Inferior parietal cortex (tissue), 1 donor: ENCODE data around the gene MEIS2.

Experiments
- DNase-seq: peaks from one replicate; pipeline ENCODE4 v3.0.0-alpha.2; 2016; ENCODE audit errors: extremely low spot score

MEIS2 gene

GRCh38 chr15:36965570-36966342, 134.6 kb downstream of the MEIS2 start:
- no peak for DNase-seq

GRCh38 chr15:36964626-36965025, 135.7 kb downstream of the MEIS2 start:
- no peak for DNase-seq

GRCh38 chr15:36961956-36962355, 138.4 kb downstream of the MEIS2 start:
- no peak for DNase-seq

GRCh38 chr15:36960947-36961227, 139.5 kb downstream of the MEIS2 start:
- DNase-seq, result no peak

- no peak for DNase-seq
Observed at GRCh38 chr15:36960179-36960946, 140.0 kb downstream of the MEIS2 start.

- DNase-seq, result no peak
Observed at GRCh38 chr15:36959746-36960145, 140.6 kb downstream of the MEIS2 start.

GRCh38 chr15:36958606-36959005, 141.7 kb downstream of the MEIS2 start:
- DNase-seq, result no peak

GRCh38 chr15:36954486-36954885, 145.9 kb downstream of the MEIS2 start:
- no peak for DNase-seq

- DNase-seq, result no peak
Observed at GRCh38 chr15:36953346-36953745, 147.0 kb downstream of the MEIS2 start.

GRCh38 chr15:36951731-36952247, 148.6 kb downstream of the MEIS2 start:
- DNase-seq, result no peak

- no peak for DNase-seq
Observed at GRCh38 chr15:36950371-36950770, 150.0 kb downstream of the MEIS2 start.

GRCh38 chr15:36948982-36949381, 151.4 kb downstream of the MEIS2 start:
- no peak for DNase-seq

GRCh38 chr15:36947035-36947719, 153.2 kb downstream of the MEIS2 start:
- DNase-seq, result no peak

- no peak for DNase-seq
Observed at GRCh38 chr15:36944442-36944841, 155.9 kb downstream of the MEIS2 start.

GRCh38 chr15:36943508-36944361, 156.6 kb downstream of the MEIS2 start:
- DNase-seq, result no peak

- DNase-seq, result no peak
Observed at GRCh38 chr15:36942248-36942827, 158.0 kb downstream of the MEIS2 start.

- DNase-seq, result no peak
Observed at GRCh38 chr15:36941798-36942197, 158.6 kb downstream of the MEIS2 start.

GRCh38 chr15:36940636-36941260, 159.6 kb downstream of the MEIS2 start:
- DNase-seq, result no peak

GRCh38 chr15:36940219-36940618, 160.1 kb downstream of the MEIS2 start:
- DNase-seq, result no peak

- no peak for DNase-seq
Observed at GRCh38 chr15:36938764-36939163, 161.6 kb downstream of the MEIS2 start.

- no peak for DNase-seq
Observed at GRCh38 chr15:36938131-36938530, 162.2 kb downstream of the MEIS2 start.
